A673 (cell line): ENCODE data around the gene NCR3LG1.

Experiments
- EZH2 ChIP-seq: fragments of 200-600 bp; sonication (generic); IDR thresholded peaks from 2 replicates; pipeline ENCODE4 v1.6.1; 2017; ENCODE audit warnings: borderline replicate concordance, low read depth, mild to moderate bottlenecking, mixed read lengths, antibody characterized with exemption, low read length; ENCODE audit not compliant: poor library complexity, severe bottlenecking
- TF ChIP-seq, protein P1 (sequence below): fragments of 300-800, 200-600 bp; sonication (generic); conservative IDR thresholded peaks from 2 replicates; pipeline ENCODE4 v1.5.1; 2017; ENCODE audit warnings: low read depth, mild to moderate bottlenecking, antibody characterized with exemption, low read length, moderate library complexity, mixed read lengths

DNA sequence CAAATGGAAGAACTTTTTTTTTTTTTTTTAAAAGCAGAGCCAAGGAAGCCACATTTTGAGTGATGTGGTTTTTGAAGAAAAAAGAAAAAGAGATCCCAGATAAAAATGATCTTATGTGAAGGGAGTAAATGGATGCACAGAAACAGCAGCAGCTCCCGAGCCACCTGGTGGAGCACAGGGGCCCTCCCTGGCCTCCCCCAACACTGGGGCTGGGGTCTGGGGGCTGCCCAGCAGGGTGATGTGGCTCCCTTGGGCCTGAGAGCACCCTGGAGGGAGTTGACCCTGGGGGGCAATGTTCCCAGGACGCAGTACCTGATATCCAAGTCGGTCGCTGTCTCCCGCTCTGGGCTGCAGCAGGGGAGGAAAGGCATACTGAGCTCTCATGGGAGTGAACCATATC lies 63.4 kb downstream of the NCR3LG1 start:
- TF ChIP-seq, protein P1, sequence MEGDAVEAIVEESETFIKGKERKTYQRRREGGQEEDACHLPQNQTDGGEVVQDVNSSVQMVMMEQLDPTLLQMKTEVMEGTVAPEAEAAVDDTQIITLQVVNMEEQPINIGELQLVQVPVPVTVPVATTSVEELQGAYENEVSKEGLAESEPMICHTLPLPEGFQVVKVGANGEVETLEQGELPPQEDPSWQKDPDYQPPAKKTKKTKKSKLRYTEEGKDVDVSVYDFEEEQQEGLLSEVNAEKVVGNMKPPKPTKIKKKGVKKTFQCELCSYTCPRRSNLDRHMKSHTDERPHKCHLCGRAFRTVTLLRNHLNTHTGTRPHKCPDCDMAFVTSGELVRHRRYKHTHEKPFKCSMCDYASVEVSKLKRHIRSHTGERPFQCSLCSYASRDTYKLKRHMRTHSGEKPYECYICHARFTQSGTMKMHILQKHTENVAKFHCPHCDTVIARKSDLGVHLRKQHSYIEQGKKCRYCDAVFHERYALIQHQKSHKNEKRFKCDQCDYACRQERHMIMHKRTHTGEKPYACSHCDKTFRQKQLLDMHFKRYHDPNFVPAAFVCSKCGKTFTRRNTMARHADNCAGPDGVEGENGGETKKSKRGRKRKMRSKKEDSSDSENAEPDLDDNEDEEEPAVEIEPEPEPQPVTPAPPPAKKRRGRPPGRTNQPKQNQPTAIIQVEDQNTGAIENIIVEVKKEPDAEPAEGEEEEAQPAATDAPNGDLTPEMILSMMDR: no peak
- no peak for TF ChIP-seq EZH2
